GM23338 (cell line): ENCODE data around the gene PFKFB2. TPM values are rescaled to one million over a fixed set of nuclear protein-coding genes. Genes with fewer than 3 reads are reported as not detected.

Experiments used
- ATAC-seq: fragments of 200-7000 bp; cut with Tn5 transposase; 3 replicates; pipeline ENCODE4 v1.9.1; 2020
- DNase-seq: peaks from one replicate; pipeline ENCODE4 v3.0.0-alpha.2; 2015; ENCODE audit warnings: low spot score
- H2AFZ ChIP-seq: fragments of 200-600 bp; sonication (generic); 2 replicates; pipeline ENCODE4 v1.8.0; 2016; ENCODE audit warnings: antibody characterized with exemption, mild to moderate bottlenecking, moderate library complexity
- H3F3A ChIP-seq: fragments of 200-600 bp; sonication (generic); replicated peaks from 2 replicates; pipeline ENCODE4 v1.8.0; 2017; ENCODE audit warnings: antibody characterized with exemption, mixed run types, low read depth
- H3K27ac ChIP-seq: fragments of 200-600 bp; sonication (generic); 2 replicates; pipeline ENCODE4 v1.6.1; 2016; ENCODE audit warnings: low read depth
- H3K27me3 ChIP-seq: fragments of 200-600 bp; sonication (generic); 2 replicates; pipeline ENCODE4 v1.8.0; 2016; ENCODE audit warnings: mild to moderate bottlenecking, mixed run types, moderate library complexity; ENCODE audit not compliant: insufficient read depth
- H3K36me3 ChIP-seq: fragments of 200-600 bp; sonication (generic); 2 replicates; pipeline ENCODE4 v1.8.0; 2016; ENCODE audit warnings: mild to moderate bottlenecking; ENCODE audit not compliant: insufficient read depth
- H3K4me1 ChIP-seq: fragments of 200-600 bp; sonication (generic); 2 replicates; pipeline ENCODE4 v1.8.0; 2016; ENCODE audit warnings: mild to moderate bottlenecking, moderate library complexity; ENCODE audit not compliant: insufficient read depth
- H3K4me2 ChIP-seq: fragments of 200-600 bp; sonication (generic); 2 replicates; pipeline ENCODE4 v1.7.1; 2017; ENCODE audit warnings: mixed run types
- H3K4me3 ChIP-seq: fragments of 200-600 bp; sonication (generic); 2 replicates; pipeline ENCODE4 v1.6.1; 2016; ENCODE audit warnings: mixed run types
- H3K79me2 ChIP-seq: fragments of 200-600 bp; sonication (generic); replicated peaks from 2 replicates; pipeline ENCODE4 v1.8.0; 2017; ENCODE audit warnings: mild to moderate bottlenecking; ENCODE audit not compliant: insufficient read depth
- H3K9me2 ChIP-seq: fragments of 200-600 bp; sonication (generic); 2 replicates; pipeline ENCODE4 v1.8.0; 2017; ENCODE audit not compliant: insufficient read depth
- H4K20me1 ChIP-seq: fragments of 200-600 bp; sonication (generic); replicated peaks from 2 replicates; pipeline ENCODE4 v1.8.0; 2017; ENCODE audit warnings: mild to moderate bottlenecking; ENCODE audit not compliant: insufficient read depth
- H3K27ac Mint-ChIP-seq: 2 replicates; pipeline ENCODE4 v1.8.0; 2020; ENCODE audit warnings: inconsistent platforms, mild to moderate bottlenecking, moderate library complexity, mixed read lengths
- H3K27me3 Mint-ChIP-seq: 3 replicates; pipeline ENCODE4 v1.8.0; 2022; ENCODE audit warnings: low read depth, mild to moderate bottlenecking, moderate library complexity, mixed read lengths, inconsistent platforms; ENCODE audit not compliant: insufficient read depth, poor library complexity
- H3K36me3 Mint-ChIP-seq: 3 replicates; pipeline ENCODE4 v1.8.0; 2021; ENCODE audit warnings: low read depth, mild to moderate bottlenecking, inconsistent platforms, moderate library complexity, mixed read lengths
- H3K4me1 Mint-ChIP-seq: 3 replicates; pipeline ENCODE4 v1.8.0; 2020; ENCODE audit warnings: mild to moderate bottlenecking, inconsistent platforms, mixed read lengths
- H3K4me3 Mint-ChIP-seq: 3 replicates; pipeline ENCODE4 v1.8.0; 2021; ENCODE audit warnings: moderate library complexity, mild to moderate bottlenecking, inconsistent platforms, mixed read lengths
- H3K9me3 Mint-ChIP-seq: 3 replicates; pipeline ENCODE4 v1.8.0; 2020; ENCODE audit warnings: moderate library complexity, mild to moderate bottlenecking, inconsistent platforms, mixed read lengths
- CTCF ChIP-seq, 2 experiments: fragments of 200-600 bp in 1 of 2; sonication (generic) in 1 of 2; conservative IDR thresholded peaks; 2 replicates each; pipeline versions ENCODE4 v1.5.1 to v1.6.1; 2016 to 2017; ENCODE audit warnings: antibody characterized with exemption in 2 of 2, low read depth in 2 of 2, mild to moderate bottlenecking in 2 of 2, moderate library complexity in 1 of 2
- JUNB ChIP-seq: IDR thresholded peaks from one replicate; pipeline ENCODE4 v1.6.1; 2016; ENCODE audit warnings: antibody characterized with exemption; ENCODE audit not compliant: unreplicated experiment
- NANOG ChIP-seq: IDR thresholded peaks from 2 replicates; pipeline ENCODE4 v1.6.1; 2016; ENCODE audit warnings: antibody characterized with exemption, borderline replicate concordance
- POLR2AphosphoS5 ChIP-seq: IDR thresholded peaks from 2 replicates; pipeline ENCODE4 v1.6.1; 2016; ENCODE audit warnings: antibody characterized with exemption, low read depth
- REST ChIP-seq: IDR thresholded peaks from one replicate; pipeline ENCODE4 v1.6.1; 2018; ENCODE audit warnings: antibody characterized with exemption; ENCODE audit not compliant: unreplicated experiment
- ZNF114 ChIP-seq: fragments of 250-450 bp; sonication (Bioruptor Pico); IDR thresholded peaks from 2 replicates; pipeline ENCODE4 v1.5.0; 2020; ENCODE audit warnings: mild to moderate bottlenecking, moderate library complexity
- ZNF331 ChIP-seq: fragments of 250-450 bp; sonication (Bioruptor Pico); IDR thresholded peaks from 2 replicates; pipeline ENCODE4 v1.5.0; 2020; ENCODE audit warnings: low read depth, mild to moderate bottlenecking, moderate library complexity
- polyA plus RNA-seq: library from polyadenylated mRNA; unstranded; fragments of >200 nt; fragmentation: Nextera tagmentation; extraction: Ambion mirVana; gene quantifications from 2 replicates; pipeline ENCODE4 v1.2.1, GENCODE V29; 2016
- total RNA-seq: library from RNA; depleted of rRNA; stranded (reverse); fragments of >200 nt; shearing (Covaris generic); gene quantifications from 2 replicates; pipeline ENCODE4 v1.2.3, GENCODE V29; 2014
- TF ChIP-seq, protein P1 (sequence below): fragments of 250-450 bp; sonication (Bioruptor Pico); IDR thresholded peaks from 2 replicates; pipeline ENCODE4 v1.5.0; 2020; ENCODE audit warnings: mild to moderate bottlenecking, moderate library complexity

PFKFB2 gene
- total and polyA plus RNA-seq, 2 experiments from 2014 or later: 4.9 to 14.8 TPM

DNA sequence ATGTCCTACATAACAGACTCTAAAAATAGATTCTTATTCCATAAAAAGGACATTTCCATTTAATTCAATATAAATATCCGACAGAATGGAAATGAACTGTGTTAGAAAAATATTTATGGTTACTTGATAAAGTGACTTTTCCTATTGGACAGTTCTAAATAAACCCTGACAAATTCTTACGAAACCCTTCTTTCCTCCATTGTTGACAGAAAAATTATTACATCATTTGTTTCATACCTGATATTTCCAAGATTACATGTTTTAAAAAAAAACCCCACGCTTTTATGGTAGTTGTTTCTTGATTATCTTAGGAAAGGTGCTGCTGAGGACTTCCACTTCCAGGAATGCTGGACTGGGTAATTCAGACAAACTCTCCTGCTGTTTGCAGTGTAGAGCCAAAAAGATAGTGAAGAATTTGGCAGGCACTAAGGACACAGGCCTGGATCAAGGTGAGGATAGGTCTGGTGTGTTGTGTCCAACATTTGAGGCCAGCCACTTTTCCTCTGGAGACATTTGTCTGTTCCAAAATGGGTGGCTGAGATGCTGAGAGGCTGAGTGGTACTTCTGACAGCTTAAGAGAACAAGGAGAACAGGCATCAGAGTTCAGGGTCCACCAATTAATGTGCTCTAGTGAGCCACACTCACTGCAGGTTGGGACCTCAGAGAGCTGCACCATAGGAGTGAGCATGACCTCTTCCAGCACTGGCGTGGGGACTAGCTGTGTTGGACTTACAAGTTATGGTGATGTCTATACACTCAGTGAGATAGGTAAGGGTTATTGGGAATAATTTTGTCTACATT is 13.5 kb upstream of the PFKFB2 start:
- peaks cover 5% of the 10 kb centered on the region; the same call in 2 of the 3 replicates for H3K4me1 Mint-ChIP-seq
- Histone ChIP-seq H3K4me2 (no peak overlapping the region), H3K79me2 (peaks cover 5% of the 10 kb centered on the region; the same call in 1 of the 2 replicates), H3K4me1 (0 out of 2 replicates have a peak, but pooled peaks cover 7% of the 10 kb centered on the region), H3F3A (no peaks in the 10 kb centered on the region), H3K36me3 (no peaks in the 10 kb centered on the region), H3K4me3 (no peak overlapping the region), H3K27me3 (no peaks in the 10 kb centered on the region), H3K9me2 (no peaks in the 10 kb centered on the region), H4K20me1 (no peaks in the 10 kb centered on the region; the same call in 1 of the 2 replicates), H2AFZ (no peak overlapping the region), H3K27ac (no peak overlapping the region)
- no peaks in the 10 kb centered on the region for H3K27me3 Mint-ChIP-seq
- no peak for ATAC-seq
- DNase-seq: no peak
- H3K27ac Mint-ChIP-seq: no peak overlapping the region
- TF ChIP-seq JUNB (no peak), ZNF114 (CRISPR knock-in tag) (no peak), ZNF331 (CRISPR knock-in tag) (no peak), REST (no peak), POLR2AphosphoS5 (no peak), NANOG (no peak), CTCF (conservative IDR thresholded peaks at IDR 0.05; ENCODE audit: low read depth in 2 of 2) (no peak)
- TF ChIP-seq, protein P1, sequence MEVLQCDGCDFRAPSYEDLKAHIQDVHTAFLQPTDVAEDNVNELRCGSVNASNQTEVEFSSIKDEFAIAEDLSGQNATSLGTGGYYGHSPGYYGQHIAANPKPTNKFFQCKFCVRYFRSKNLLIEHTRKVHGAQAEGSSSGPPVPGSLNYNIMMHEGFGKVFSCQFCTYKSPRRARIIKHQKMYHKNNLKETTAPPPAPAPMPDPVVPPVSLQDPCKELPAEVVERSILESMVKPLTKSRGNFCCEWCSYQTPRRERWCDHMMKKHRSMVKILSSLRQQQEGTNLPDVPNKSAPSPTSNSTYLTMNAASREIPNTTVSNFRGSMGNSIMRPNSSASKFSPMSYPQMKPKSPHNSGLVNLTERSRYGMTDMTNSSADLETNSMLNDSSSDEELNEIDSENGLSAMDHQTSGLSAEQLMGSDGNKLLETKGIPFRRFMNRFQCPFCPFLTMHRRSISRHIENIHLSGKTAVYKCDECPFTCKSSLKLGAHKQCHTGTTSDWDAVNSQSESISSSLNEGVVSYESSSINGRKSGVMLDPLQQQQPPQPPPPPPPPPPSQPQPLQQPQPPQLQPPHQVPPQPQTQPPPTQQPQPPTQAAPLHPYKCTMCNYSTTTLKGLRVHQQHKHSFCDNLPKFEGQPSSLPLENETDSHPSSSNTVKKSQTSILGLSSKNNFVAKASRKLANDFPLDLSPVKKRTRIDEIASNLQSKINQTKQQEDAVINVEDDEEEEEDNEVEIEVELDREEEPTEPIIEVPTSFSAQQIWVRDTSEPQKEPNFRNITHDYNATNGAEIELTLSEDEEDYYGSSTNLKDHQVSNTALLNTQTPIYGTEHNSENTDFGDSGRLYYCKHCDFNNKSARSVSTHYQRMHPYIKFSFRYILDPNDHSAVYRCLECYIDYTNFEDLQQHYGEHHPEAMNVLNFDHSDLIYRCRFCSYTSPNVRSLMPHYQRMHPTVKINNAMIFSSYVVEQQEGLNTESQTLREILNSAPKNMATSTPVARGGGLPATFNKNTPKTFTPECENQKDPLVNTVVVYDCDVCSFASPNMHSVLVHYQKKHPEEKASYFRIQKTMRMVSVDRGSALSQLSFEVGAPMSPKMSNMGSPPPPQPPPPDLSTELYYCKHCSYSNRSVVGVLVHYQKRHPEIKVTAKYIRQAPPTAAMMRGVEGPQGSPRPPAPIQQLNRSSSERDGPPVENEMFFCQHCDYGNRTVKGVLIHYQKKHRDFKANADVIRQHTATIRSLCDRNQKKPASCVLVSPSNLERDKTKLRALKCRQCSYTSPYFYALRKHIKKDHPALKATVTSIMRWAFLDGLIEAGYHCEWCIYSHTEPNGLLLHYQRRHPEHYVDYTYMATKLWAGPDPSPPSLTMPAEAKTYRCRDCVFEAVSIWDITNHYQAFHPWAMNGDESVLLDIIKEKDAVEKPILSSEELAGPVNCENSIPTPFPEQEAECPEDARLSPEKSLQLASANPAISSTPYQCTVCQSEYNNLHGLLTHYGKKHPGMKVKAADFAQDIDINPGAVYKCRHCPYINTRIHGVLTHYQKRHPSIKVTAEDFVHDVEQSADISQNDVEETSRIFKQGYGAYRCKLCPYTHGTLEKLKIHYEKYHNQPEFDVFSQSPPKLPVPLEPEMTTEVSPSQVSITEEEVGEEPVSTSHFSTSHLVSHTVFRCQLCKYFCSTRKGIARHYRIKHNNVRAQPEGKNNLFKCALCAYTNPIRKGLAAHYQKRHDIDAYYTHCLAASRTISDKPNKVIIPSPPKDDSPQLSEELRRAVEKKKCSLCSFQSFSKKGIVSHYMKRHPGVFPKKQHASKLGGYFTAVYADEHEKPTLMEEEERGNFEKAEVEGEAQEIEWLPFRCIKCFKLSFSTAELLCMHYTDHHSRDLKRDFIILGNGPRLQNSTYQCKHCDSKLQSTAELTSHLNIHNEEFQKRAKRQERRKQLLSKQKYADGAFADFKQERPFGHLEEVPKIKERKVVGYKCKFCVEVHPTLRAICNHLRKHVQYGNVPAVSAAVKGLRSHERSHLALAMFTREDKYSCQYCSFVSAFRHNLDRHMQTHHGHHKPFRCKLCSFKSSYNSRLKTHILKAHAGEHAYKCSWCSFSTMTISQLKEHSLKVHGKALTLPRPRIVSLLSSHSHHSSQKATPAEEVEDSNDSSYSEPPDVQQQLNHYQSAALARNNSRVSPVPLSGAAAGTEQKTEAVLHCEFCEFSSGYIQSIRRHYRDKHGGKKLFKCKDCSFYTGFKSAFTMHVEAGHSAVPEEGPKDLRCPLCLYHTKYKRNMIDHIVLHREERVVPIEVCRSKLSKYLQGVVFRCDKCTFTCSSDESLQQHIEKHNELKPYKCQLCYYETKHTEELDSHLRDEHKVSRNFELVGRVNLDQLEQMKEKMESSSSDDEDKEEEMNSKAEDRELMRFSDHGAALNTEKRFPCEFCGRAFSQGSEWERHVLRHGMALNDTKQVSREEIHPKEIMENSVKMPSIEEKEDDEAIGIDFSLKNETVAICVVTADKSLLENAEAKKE (CRISPR knock-in tag): no peak
- H3K36me3 Mint-ChIP-seq: peaks cover 2% of the 10 kb centered on the region; the same call in 1 of the 3 replicates
- H3K9me3 Mint-ChIP-seq: no peaks in the 10 kb centered on the region
- H3K4me3 Mint-ChIP-seq: no peak overlapping the region
